Activated CD8-positive, alpha-beta memory T cell treated with anti-CD3 and anti-CD28 coated beads for 4 hours (primary cell): ENCODE results near the gene TMEM179.

Experiments
- DNase-seq, 2 donors: peaks; one replicate each; pipeline ENCODE4 v3.0.0-alpha.2; 2020; ENCODE audit warnings: low read depth in 2 of 2

The TMEM179 gene

GRCh38 chr14:104544362-104544961 lies 60.1 kb downstream of the TMEM179 start:
- no peak for DNase-seq

- DNase-seq = no peak
These were observed 61.4 kb downstream of the TMEM179 start for GRCh38 chr14:104542871-104543830.

GRCh38 chr14:104541905-104542465 lies 62.6 kb downstream of the TMEM179 start:
- DNase-seq = no peak
